ENCODE data around the gene MVK.
A peak's percentile ranks its signal among the peaks of the same experiment; 100 is the strongest.

Gene MVK

GRCh38 chr12:109573029-109573913 is at the start of gene MVK, which contains the start of gene MMAB:
MVK (plus strand) TSS chr12:109573794; CDS start chr12:109574823, 1,029 bp downstream.
MMAB (minus strand) TSS chr12:109573504; CDS start chr12:109573480, 24 bp downstream.
- peak; percentile 98 for DNase-seq

- no peak for DNase-seq
Measured at GRCh38 chr12:109524466-109525278, 48.9 kb upstream of the MVK start.

DNA sequence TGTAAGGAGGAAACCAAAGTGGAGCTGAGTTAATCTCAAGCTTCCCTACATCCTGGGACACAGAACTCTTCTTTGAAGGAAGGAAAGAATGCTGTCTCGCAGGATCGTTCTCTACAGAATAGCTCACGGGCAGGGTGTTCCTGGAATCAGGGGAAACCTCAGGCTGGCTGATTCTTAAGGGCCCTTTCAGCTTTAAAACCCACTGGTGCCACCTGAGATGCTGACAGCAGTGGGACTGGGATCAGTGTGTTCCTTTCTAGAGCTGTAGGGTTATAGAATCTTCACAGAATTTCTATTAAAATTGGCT is 48.4 kb upstream of the MVK start:
- no peak for DNase-seq

- no peak for DNase-seq
Measured at GRCh38 chr12:109527489-109528123, 46.0 kb upstream of the MVK start.

- DNase-seq, result no peak
Measured at GRCh38 chr12:109529691-109530640, 43.6 kb upstream of the MVK start.

DNA sequence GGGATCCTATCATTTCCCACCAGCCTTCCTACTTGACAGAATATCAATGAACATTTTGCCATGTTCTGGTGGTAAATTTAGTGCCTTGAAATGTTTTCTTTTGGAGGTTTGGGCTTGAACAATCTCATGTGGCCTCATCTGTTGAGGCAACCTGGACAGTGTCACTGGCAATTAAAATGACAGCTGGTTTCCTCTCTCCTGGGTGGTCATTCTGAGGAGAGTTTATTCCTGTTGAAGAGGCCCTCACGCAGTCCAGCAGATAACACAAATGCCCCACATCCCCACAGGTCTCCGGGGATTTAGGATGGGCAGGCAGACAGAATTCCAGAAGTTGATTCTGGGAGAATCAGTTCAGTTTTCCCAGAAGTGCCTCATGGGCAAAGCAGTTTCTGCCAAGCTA is 42.2 kb upstream of the MVK start:
- DNase-seq, result no peak

DNA sequence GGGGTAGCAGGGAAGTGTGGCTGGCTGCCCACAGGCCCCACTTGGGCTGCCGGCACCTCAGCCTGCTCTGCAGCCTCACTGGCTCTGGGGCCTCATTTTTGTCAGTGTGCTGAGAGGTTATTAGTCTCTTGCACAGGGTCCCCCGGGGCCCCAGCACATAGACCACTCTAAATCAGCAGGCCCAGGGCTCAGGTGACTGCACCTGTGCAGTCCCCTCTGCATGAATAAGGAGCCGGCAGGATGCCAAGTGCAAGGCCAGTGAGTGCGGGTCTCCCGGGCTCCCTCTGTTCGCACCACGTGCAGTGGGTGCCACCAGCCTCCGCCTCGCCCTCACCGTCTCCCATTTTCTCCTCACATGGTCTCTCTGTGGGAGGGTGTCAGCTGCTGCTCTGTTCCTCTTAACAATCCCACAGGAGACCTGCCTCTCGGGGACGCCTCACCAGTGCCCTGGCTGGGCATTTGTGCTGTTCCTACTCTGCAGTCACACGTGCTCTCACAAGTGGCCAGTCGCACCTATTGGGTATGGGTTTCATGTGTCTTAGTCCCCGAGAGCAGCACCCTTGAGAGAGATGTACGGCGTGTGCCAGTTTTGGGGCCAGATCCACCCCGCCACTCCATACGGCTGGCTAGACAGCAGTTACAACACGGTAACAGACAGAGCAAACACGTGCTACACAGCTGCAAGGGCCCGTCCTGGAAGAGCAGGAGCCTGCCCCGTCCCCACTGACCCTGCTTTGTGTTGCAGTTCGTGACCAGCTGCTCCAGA is 40.7 kb upstream of the MVK start:
- no peak for DNase-seq

GRCh38 chr12:109533487-109533740 is 40.2 kb upstream of the MVK start:
- no peak for DNase-seq

DNA sequence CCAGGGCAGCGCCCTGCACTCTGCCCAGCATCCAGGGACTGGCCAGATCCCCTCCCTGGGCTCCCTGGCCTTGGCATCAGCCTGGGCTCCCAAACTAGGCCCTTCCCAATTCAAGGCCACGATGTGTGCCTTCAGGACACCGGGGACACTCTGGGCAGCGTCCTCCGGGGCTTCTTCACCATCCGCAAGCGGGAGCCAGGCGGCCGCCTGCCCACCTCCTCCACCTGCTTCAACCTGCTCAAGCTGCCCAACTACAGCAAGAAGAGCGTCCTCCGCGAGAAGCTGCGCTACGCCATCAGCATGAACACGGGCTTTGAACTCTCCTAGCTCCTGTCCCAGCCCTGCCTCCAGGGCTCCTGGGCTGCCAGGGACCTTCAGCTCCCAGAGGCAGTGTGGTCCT is 39.1 kb upstream of the MVK start:
- no peak for DNase-seq

DNA sequence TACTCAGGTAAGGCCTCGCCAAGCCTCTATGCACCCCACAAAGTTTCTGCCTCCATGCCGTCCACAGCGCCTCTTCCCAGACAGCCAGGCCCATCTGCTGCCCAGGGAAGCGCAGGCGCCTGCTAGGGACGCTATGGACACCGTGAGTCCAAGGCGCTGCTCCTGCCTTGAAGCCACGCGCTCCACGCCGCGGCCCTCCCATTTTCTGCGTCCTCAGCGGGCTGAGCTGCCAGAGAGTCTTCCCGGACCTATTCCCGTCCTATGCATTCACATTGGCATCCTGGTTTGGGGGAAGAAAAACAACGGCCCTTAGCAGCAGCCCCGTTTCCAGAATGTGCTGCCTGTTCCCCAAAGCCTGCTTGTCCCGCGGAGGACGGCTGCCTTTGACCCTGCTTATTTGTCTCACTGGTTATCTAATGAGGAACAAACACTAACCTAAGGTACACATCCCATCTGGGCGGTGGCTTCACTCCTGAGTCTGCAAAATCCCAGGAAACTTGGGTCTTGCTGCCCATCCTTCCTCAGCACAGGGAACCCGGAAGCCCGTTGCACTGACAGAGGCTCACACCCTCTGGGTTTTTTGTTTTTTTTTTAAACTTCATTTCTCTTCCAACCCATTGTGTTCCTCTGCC is 38.2 kb upstream of the MVK start:
- no peak for DNase-seq

DNA sequence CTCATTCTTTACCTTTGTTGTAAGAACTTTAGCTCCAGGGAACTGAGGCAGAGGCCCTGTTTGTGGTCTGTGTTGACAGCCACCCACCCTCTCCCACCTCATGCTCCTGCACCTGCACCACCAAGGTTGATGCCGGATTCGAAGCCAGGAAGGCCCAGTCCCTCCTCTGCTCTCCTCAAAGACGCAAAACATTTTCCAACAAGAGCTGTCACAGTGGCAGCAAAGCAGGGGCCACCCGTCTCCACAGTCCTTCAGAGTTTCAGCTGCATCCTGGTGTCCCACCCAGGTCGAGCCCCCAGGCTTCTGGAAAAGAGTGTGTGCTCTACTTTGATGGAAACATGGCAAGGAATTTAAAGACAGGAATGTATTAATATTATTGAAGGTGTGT is 37.7 kb upstream of the MVK start:
- no peak for DNase-seq

DNA sequence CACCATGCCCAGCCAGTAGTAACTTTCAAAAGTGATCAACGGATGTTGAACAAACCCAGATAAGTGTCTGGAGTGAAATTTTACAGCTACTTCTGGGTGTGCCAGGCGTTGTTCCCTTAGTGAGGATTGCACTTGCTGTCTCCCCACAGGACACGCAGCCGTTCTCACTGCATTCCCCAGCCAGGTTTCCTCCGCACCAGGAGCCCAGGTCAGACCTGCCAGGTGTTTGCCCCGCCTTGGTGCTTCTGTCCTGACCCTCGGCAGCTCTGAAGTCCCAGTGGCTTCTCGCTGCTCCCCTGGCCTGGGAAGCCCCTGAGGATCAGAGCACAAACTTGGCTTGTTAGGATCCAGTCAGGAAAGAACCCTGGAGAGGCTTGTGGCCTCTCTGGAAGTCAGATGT is 36.5 kb upstream of the MVK start:
- DNase-seq, result no peak

DNA sequence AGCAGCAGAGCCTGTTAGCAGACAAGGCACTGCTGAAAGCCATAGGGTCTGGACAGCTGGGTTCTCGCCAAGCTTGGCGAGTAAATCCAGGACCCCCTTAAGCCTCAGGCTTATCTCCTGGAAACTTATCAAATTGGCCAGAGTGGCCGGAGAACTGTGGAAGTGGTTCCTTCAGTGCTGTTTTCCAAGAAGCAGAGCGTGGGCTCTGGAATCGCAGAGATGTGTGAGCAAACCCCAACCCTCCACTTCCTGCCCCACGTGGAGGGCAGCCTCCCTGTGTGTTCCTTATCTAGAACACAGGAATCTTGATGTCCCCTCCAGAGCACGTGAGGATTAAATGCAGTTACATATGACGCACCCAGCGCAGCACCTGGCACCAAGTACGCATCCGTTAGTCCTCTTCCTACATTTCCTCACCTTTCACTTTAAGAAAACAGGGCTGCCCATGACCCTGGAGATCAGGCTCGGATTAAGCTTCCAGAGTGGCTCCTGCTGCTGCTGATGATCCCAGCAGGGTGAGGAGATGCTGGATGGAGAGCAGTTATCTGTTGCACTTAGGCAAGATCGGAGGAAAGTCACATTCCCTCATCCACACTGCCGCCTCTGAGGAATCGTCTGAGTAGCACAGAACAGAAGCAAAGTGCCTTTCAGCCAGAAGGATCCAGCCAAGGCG is 35.3 kb upstream of the MVK start:
- DNase-seq, result no peak

GRCh38 chr12:109539508-109539907 is 34.1 kb upstream of the MVK start:
- DNase-seq, result no peak

- no peak for DNase-seq
Measured at GRCh38 chr12:109540526-109541412, 32.8 kb upstream of the MVK start.

DNA sequence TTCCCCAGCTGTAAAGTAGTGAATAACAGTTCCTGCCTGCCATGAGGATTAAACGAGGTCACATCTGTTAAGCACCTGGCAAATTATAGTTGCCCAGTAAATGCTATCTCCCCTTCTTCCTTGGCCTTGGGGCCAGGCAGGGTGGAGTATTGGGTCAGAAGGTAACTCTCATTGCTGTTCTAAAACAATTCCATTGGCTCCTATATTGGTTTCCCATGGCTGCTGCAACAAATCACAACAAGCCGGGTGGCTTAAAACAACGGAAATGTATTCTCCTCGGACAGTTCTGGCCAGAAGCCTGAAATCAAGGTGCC is 32.2 kb upstream of the MVK start:
- no peak for DNase-seq

GRCh38 chr12:109542014-109542413 is 31.6 kb upstream of the MVK start:
- DNase-seq, result no peak

- DNase-seq, result no peak
Measured at GRCh38 chr12:109542876-109543275, 30.7 kb upstream of the MVK start.

DNA sequence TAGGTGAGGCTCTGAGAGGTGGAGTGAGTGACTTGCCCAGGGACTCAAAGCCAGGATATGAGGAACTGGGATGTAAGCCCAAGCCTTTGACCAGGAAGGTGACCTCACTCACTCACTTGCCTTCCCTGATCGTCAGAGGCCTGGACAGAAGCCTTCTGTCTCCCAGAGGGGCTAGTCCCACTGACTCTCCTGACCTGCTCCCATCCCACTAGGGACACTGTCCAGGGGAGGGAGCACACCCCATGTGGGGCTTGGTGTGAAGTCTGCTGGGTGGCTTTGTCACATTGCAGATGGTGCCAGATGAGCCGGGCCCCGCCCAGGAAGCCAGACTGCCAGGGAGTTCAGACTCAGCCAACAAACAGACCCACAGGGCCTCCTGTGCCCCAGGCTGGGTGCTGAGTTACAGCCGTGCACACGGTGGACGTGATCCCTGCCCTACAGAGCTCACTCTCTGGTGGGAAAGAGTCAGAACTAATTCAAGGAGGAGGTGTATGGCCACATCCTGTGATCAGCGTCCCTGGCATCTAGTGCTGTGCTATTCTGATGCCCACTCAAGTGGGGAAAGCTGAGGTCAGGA is 28.6 kb upstream of the MVK start:
- DNase-seq, result peak; percentile 6

DNA sequence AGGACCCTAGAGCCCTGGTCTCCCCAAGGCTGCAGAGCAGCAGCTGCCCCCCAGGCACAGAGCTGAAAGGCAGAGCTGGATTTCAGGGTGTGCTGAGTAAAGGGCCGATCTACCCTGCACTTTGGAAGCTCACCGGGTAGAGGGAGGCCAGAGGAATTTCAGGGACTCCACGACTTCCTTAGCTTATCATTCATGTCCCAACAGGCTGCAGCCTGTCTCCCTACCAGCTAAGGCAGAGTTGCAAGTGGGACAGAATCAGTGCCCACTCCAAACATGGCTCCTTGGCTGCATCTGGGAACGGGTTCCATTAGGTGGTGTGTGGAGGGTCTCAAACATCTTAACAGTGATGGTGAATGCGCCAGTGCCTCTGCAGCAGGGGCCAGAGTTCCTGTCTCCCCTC is 27.8 kb upstream of the MVK start:
- no peak for DNase-seq
